HEK293T (cell line): ENCODE data around the gene MAPK13.

Experiments used
- CTBP1 ChIP-seq: fragments of 450-650 bp; IDR thresholded peaks from 2 replicates; pipeline ENCODE4 v1.6.1; 2016; ENCODE audit warnings: borderline replicate concordance
- ELF4 ChIP-seq: fragments of 450-650 bp; IDR thresholded peaks from 2 replicates; pipeline ENCODE4 v1.6.1; 2017; ENCODE audit warnings: antibody characterized with exemption
- FOXM1 ChIP-seq: fragments of 450-650 bp; IDR thresholded peaks from 2 replicates; pipeline ENCODE4 v1.6.1; 2017; ENCODE audit warnings: mild to moderate bottlenecking, borderline replicate concordance
- HDGF ChIP-seq: fragments of 450-650 bp; IDR thresholded peaks from 2 replicates; pipeline ENCODE4 v1.6.1; 2017; ENCODE audit warnings: antibody characterized with exemption, borderline replicate concordance
- L3MBTL2 ChIP-seq: fragments of 450-650 bp; conservative IDR thresholded peaks from 2 replicates; pipeline ENCODE4 v1.6.1; 2016; ENCODE audit warnings: mild to moderate bottlenecking
- SP1 ChIP-seq: fragments of 450-650 bp; IDR thresholded peaks from 2 replicates; pipeline ENCODE4 v1.6.1; 2017
- SUZ12 ChIP-seq: fragments of 450-650 bp; IDR thresholded peaks from 2 replicates; pipeline ENCODE4 v1.6.1; 2016; ENCODE audit warnings: mild to moderate bottlenecking
- TARDBP ChIP-seq: fragments of 450-650 bp; IDR thresholded peaks from 2 replicates; pipeline ENCODE4 v1.6.1; 2016
- ZNF384 ChIP-seq: fragments of 450-650 bp; IDR thresholded peaks from 2 replicates; pipeline ENCODE4 v1.6.1; 2016
- TF ChIP-seq, protein P1 (sequence below): fragments of 450-650 bp; IDR thresholded peaks from 2 replicates; pipeline ENCODE4 v1.6.1; 2016

DNA sequence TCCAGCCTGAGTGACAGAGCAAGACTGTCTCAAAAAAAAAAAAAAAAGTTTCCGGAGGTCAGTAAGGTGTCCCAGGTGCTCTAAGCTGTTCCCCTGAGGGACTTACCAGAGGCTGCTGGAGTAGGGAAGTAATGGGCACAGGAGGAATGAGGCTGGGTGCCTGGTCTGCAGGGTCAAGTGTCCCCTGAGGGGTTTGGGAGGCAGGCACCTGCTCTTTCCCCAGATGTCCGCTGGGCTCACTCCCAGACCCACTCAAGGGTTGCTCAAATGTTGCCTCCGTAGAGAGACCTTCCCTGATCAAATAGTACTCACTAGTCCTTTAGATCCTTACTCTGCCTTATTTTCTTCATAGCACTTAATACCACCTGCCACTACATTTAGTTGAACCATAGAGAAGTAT lies 5.4 kb upstream of the MAPK13 start:
- no peak for TF ChIP-seq ELF4
- TF ChIP-seq ZNF384, result no peak
- TF ChIP-seq CTBP1, result no peak
- no peak for TF ChIP-seq L3MBTL2
- TF ChIP-seq, protein P1, sequence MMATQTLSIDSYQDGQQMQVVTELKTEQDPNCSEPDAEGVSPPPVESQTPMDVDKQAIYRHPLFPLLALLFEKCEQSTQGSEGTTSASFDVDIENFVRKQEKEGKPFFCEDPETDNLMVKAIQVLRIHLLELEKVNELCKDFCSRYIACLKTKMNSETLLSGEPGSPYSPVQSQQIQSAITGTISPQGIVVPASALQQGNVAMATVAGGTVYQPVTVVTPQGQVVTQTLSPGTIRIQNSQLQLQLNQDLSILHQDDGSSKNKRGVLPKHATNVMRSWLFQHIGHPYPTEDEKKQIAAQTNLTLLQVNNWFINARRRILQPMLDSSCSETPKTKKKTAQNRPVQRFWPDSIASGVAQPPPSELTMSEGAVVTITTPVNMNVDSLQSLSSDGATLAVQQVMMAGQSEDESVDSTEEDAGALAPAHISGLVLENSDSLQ, result no peak
- TF ChIP-seq FOXM1, result no peak
- TF ChIP-seq SUZ12, result no peak
- no peak for TF ChIP-seq TARDBP
- no peak for TF ChIP-seq SP1
- TF ChIP-seq HDGF, result no peak
